ENCODE data around the gene UEVLD. TPM values are rescaled to one million over a fixed set of nuclear protein-coding genes. Genes with fewer than 3 reads are reported as not detected.

UEVLD gene
- polyA plus RNA-seq, 1 donor (not counting 4 experiments of a cell fraction or from before 2014, with no cell fraction given), result 34.2 TPM

GRCh38 chr11:18534245-18534644, 54.3 kb downstream of the UEVLD start:
- no peak overlapping the region for H3K4me3 ChIP-seq (ENCODE audit: control insufficient read depth in 2 of 3, extremely low read depth in 1 of 3, insufficient read depth in 2 of 3, low read depth in 1 of 3, low read length in 3 of 3)
- DNase-seq (ENCODE audit: low read depth, low spot score) (no peak), FAIRE-seq (no peak)
- no peaks in the 10 kb centered on the region for H3K4me1 ChIP-seq (ENCODE audit: control insufficient read depth, extremely low read depth, insufficient read depth, low read length)
- H3K9me3 ChIP-seq (ENCODE audit: control insufficient read depth, low read depth, low read length), result no peaks in the 10 kb centered on the region
- dilution Hi-C loops (cut with MboI; ENCODE audit: extremely low pct_ligation_motif_present, low sequenced_read_pairs), result no loop called here
- no peak for TF ChIP-seq EZH2 (IDR thresholded peaks at IDR 0.05; ENCODE audit: low read length)
- TF ChIP-seq CTCF (optimal IDR thresholded peaks at IDR 0.05 in 1 of 3, IDR thresholded peaks at IDR 0.05 in 1 of 3, conservative IDR thresholded peaks at IDR 0.05 in 1 of 3; ENCODE audit: extremely low read depth in 1 of 3, insufficient read depth in 2 of 3, low read length in 3 of 3), result no peak
- no peaks in the 10 kb centered on the region for H3K9me1 ChIP-seq (ENCODE audit: control insufficient read depth, extremely low read depth, insufficient read depth, low read length)
- H4K20me1 ChIP-seq (ENCODE audit: control insufficient read depth, extremely low read depth, insufficient read depth, low read length), result no peaks in the 10 kb centered on the region
- H3K9ac ChIP-seq (ENCODE audit: control insufficient read depth, extremely low read depth, insufficient read depth, low read length), result no peak overlapping the region
- H3K27ac ChIP-seq (ENCODE audit: control insufficient read depth, insufficient read depth, low read length), result no peak overlapping the region
- no peak overlapping the region for H3K4me2 ChIP-seq (ENCODE audit: control insufficient read depth, extremely low read depth, insufficient read depth, low read depth, low read length)
- H3K79me2 ChIP-seq (ENCODE audit: control insufficient read depth, insufficient read depth, low read length), result no peaks in the 10 kb centered on the region
- no peaks in the 10 kb centered on the region for H3K27me3 ChIP-seq (ENCODE audit: control insufficient read depth, extremely low read depth, insufficient read depth, low read length)
- H3K36me3 ChIP-seq (ENCODE audit: control insufficient read depth in 2 of 2, extremely low read depth in 1 of 2, insufficient read depth in 2 of 2, low read length in 2 of 2), result peaks cover 4 to 9% of the 10 kb centered on the region in 2 experiments
- no peak overlapping the region for H2AFZ ChIP-seq (ENCODE audit: control insufficient read depth, low read length)

GRCh38 chr11:18533365-18533764, 55.2 kb downstream of the UEVLD start:
- Histone ChIP-seq H3K27me3 (ENCODE audit: control insufficient read depth, extremely low read depth, insufficient read depth, low read length) (no peaks in the 10 kb centered on the region), H4K20me1 (ENCODE audit: control insufficient read depth, extremely low read depth, insufficient read depth, low read length) (no peaks in the 10 kb centered on the region), H2AFZ (ENCODE audit: control insufficient read depth, low read length) (no peak overlapping the region), H3K27ac (ENCODE audit: control insufficient read depth, insufficient read depth, low read length) (no peak overlapping the region), H3K9ac (ENCODE audit: control insufficient read depth, extremely low read depth, insufficient read depth, low read length) (no peak overlapping the region), H3K79me2 (ENCODE audit: control insufficient read depth, insufficient read depth, low read length) (peaks cover 2% of the 10 kb centered on the region), H3K4me3 (ENCODE audit: control insufficient read depth in 2 of 3, extremely low read depth in 1 of 3, insufficient read depth in 2 of 3, low read depth in 1 of 3, low read length in 3 of 3) (no peak overlapping the region), H3K9me1 (ENCODE audit: control insufficient read depth, extremely low read depth, insufficient read depth, low read length) (no peaks in the 10 kb centered on the region), H3K36me3 (ENCODE audit: control insufficient read depth in 2 of 2, extremely low read depth in 1 of 2, insufficient read depth in 2 of 2, low read length in 2 of 2) (peaks cover 4 to 9% of the 10 kb centered on the region in 2 experiments), H3K4me1 (ENCODE audit: control insufficient read depth, extremely low read depth, insufficient read depth, low read length) (no peaks in the 10 kb centered on the region), H3K9me3 (ENCODE audit: control insufficient read depth, low read depth, low read length) (no peaks in the 10 kb centered on the region), H3K4me2 (ENCODE audit: control insufficient read depth, extremely low read depth, insufficient read depth, low read depth, low read length) (no peak overlapping the region)
- dilution Hi-C loops (cut with MboI; ENCODE audit: extremely low pct_ligation_motif_present, low sequenced_read_pairs), result no loop called here
- FAIRE-seq (no peak), DNase-seq (ENCODE audit: low read depth, low spot score) (no peak)
- TF ChIP-seq CTCF (optimal IDR thresholded peaks at IDR 0.05 in 1 of 3, IDR thresholded peaks at IDR 0.05 in 1 of 3, conservative IDR thresholded peaks at IDR 0.05 in 1 of 3; ENCODE audit: extremely low read depth in 1 of 3, insufficient read depth in 2 of 3, low read length in 3 of 3) (no peak), EZH2 (IDR thresholded peaks at IDR 0.05; ENCODE audit: low read length) (no peak)

Data from keratinocyte (primary cell).